ENCODE results near the gene ARHGEF4.

The ARHGEF4 gene

DNA sequence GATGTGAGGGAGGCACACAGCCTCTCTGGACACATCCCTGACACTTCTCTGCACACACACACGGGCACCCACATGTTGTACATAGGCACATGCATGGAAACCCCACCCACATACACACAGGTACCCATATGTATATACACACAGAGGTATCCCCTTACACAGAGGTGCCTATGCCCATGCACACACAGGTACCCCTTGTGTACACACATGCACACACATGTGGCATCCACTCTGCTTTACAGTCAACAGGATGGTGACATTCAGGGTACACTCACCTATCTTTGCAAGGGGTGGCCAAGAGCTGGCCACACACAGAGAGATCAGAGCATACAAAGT is 197.0 kb downstream of the ARHGEF4 start:
- Histone ChIP-seq H3K9me2 (replicated peaks; ENCODE audit: low read depth, low read length) (no peaks in the 10 kb centered on the region), H3K79me2 (ENCODE audit: insufficient read depth, low read length) (peaks cover 2% of the 10 kb centered on the region; the same call in 1 of the 2 replicates), H3K4me1 (ENCODE audit: insufficient read depth, low read length, poor library complexity, severe bottlenecking) (peaks cover 8% of the 10 kb centered on the region), H3F3A (ENCODE audit: low read depth) (no peaks in the 10 kb centered on the region), H3K4me3 (ENCODE audit: low read length, poor library complexity, severe bottlenecking) (no peak overlapping the region), H3K4me2 (ENCODE audit: low read depth, low read length, poor library complexity, severe bottlenecking) (no peak overlapping the region), H3K36me3 (ENCODE audit: insufficient read depth, low read length) (no peaks in the 10 kb centered on the region), H4K20me1 (ENCODE audit: insufficient read depth, low read length, poor library complexity, severe bottlenecking) (no peaks in the 10 kb centered on the region), H3K9me3 (ENCODE audit: insufficient read depth, low read depth, low read length) (no peaks in the 10 kb centered on the region), H2AFZ (ENCODE audit: low read length) (no peak overlapping the region), H3K9ac (ENCODE audit: low read depth, low read length, poor library complexity, severe bottlenecking) (no peak overlapping the region), H3K27me3 (ENCODE audit: insufficient read depth, low read length, poor library complexity, severe bottlenecking) (no peaks in the 10 kb centered on the region)
- no peak for TF ChIP-seq EZH2phosphoT487 (IDR thresholded peaks at IDR 0.05; ENCODE audit: borderline replicate concordance)
- TF ChIP-seq, protein P1, sequence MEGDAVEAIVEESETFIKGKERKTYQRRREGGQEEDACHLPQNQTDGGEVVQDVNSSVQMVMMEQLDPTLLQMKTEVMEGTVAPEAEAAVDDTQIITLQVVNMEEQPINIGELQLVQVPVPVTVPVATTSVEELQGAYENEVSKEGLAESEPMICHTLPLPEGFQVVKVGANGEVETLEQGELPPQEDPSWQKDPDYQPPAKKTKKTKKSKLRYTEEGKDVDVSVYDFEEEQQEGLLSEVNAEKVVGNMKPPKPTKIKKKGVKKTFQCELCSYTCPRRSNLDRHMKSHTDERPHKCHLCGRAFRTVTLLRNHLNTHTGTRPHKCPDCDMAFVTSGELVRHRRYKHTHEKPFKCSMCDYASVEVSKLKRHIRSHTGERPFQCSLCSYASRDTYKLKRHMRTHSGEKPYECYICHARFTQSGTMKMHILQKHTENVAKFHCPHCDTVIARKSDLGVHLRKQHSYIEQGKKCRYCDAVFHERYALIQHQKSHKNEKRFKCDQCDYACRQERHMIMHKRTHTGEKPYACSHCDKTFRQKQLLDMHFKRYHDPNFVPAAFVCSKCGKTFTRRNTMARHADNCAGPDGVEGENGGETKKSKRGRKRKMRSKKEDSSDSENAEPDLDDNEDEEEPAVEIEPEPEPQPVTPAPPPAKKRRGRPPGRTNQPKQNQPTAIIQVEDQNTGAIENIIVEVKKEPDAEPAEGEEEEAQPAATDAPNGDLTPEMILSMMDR (conservative IDR thresholded peaks at IDR 0.05; ENCODE audit: low read length) = no peak

DNA sequence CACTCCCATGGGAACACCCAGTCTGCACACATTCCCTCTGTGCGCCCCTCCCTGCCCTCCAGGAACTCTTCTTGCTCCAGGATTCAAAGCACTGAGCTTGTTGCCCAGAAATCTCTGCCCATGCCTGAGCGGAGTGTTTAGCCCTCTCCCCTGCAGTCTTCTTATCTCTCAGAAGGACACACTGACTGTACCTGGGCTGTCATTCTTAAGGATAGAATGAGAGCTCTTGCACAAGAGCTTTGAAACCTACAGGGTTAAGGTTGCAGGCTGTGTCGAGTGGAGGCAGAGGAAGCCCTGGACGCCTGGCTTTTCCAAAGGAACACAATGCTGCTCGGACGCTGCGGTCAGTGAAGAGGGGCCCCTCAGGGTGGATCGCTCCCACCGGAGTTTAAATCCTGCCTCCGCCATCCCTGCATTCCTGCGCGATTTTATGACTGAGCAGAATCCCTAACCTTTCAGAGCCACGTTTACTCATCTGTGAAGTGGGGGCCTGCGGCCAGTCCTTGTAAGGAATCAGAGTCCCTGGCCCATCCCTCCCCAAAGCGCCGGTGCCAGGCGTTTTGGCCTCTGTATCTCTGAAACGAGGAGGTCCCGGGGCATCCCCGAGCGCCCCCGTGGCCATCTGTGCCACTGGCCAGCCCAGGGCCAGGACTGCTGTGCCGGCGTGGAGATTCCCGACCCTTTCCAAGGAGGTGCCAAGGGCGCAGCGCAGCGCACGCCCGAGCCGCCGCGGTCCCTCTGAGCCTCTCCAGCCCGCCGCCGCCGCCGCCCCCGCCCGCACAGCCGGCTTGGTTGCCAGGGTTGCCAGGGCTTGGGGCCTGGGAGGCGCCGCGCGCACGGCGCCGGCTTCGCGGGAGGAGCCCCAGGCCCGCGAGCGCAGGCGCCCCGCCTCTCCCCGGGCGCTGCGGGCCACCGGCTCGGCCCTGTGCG is 197.7 kb downstream of the ARHGEF4 start:
- Histone ChIP-seq H3K9ac (ENCODE audit: low read depth, low read length, poor library complexity, severe bottlenecking) (no peak overlapping the region), H3K9me3 (ENCODE audit: insufficient read depth, low read depth, low read length) (no peaks in the 10 kb centered on the region), H3K9me2 (replicated peaks; ENCODE audit: low read depth, low read length) (no peaks in the 10 kb centered on the region), H3F3A (ENCODE audit: low read depth) (no peaks in the 10 kb centered on the region), H3K27me3 (ENCODE audit: insufficient read depth, low read length, poor library complexity, severe bottlenecking) (no peaks in the 10 kb centered on the region), H3K4me3 (ENCODE audit: low read length, poor library complexity, severe bottlenecking) (no peak overlapping the region), H4K20me1 (ENCODE audit: insufficient read depth, low read length, poor library complexity, severe bottlenecking) (no peaks in the 10 kb centered on the region), H3K36me3 (ENCODE audit: insufficient read depth, low read length) (no peaks in the 10 kb centered on the region), H3K4me2 (ENCODE audit: low read depth, low read length, poor library complexity, severe bottlenecking) (no peak overlapping the region), H3K4me1 (ENCODE audit: insufficient read depth, low read length, poor library complexity, severe bottlenecking) (peaks cover 9% of the 10 kb centered on the region), H2AFZ (ENCODE audit: low read length) (no peak overlapping the region), H3K79me2 (ENCODE audit: insufficient read depth, low read length) (peaks cover 8% of the 10 kb centered on the region; the same call in 1 of the 2 replicates)
- TF ChIP-seq, protein P1 (conservative IDR thresholded peaks at IDR 0.05; ENCODE audit: low read length) = no peak
- no peak for TF ChIP-seq EZH2phosphoT487 (IDR thresholded peaks at IDR 0.05; ENCODE audit: borderline replicate concordance)

DNA sequence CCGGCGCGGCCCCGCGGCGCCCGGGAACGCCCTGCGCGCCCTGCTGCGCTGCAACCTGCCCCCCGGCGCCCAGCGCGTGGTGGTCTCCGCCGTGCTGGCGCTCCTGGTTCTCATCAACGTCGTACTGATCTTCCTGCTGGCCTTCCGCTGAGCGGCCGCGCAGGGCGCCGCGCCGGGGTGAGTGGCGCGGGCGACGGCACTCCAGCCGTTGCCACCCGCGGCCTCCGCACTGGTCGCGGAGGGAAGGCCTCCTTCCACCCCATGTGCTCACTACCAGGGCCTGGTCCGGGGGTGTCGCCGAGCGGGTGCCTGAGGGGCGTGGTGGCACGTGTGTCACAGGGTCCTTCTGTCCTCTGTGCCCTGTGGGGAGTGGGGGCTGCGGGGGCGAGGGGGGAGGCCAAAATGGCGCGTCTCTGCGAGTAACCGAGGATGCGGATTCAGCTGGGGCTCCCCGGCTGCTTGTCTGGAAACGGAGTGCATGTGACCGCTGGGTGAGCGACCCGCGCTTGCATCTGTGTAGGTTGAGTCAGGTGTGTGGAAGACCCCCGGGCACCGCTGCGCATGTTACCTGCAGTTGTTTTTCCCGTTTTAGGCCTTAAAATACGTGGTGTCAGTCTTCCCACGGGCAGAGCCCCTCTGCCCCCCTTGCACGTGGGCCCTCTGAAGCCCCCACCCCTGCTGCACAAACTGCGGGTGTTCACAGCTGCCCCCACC is 198.6 kb downstream of the ARHGEF4 start:
- Histone ChIP-seq H4K20me1 (ENCODE audit: insufficient read depth, low read length, poor library complexity, severe bottlenecking) (no peaks in the 10 kb centered on the region), H3K9me3 (ENCODE audit: insufficient read depth, low read depth, low read length) (no peaks in the 10 kb centered on the region), H3K9ac (ENCODE audit: low read depth, low read length, poor library complexity, severe bottlenecking) (no peak overlapping the region), H3K36me3 (ENCODE audit: insufficient read depth, low read length) (no peaks in the 10 kb centered on the region), H2AFZ (ENCODE audit: low read length) (no peak overlapping the region), H3K27me3 (ENCODE audit: insufficient read depth, low read length, poor library complexity, severe bottlenecking) (no peaks in the 10 kb centered on the region), H3F3A (ENCODE audit: low read depth) (no peaks in the 10 kb centered on the region), H3K4me2 (ENCODE audit: low read depth, low read length, poor library complexity, severe bottlenecking) (no peak overlapping the region), H3K9me2 (replicated peaks; ENCODE audit: low read depth, low read length) (no peaks in the 10 kb centered on the region), H3K79me2 (ENCODE audit: insufficient read depth, low read length) (peaks cover 17% of the 10 kb centered on the region), H3K4me1 (ENCODE audit: insufficient read depth, low read length, poor library complexity, severe bottlenecking) (peaks cover 10% of the 10 kb centered on the region), H3K4me3 (ENCODE audit: low read length, poor library complexity, severe bottlenecking) (no peak overlapping the region)
- no peak for TF ChIP-seq EZH2phosphoT487 (IDR thresholded peaks at IDR 0.05; ENCODE audit: borderline replicate concordance)
- TF ChIP-seq, protein P1 (conservative IDR thresholded peaks at IDR 0.05; ENCODE audit: low read length) = no peak

Data from Loucy (cell line).